ENCODE measurements around the gene PLIN4. TPM values are rescaled to one million over a fixed set of nuclear protein-coding genes. Genes with fewer than 3 reads are reported as not detected.

Gene PLIN4
- total and polyA plus RNA-seq, 10 donors, result 0.27 to 10.2 (median 2.1) TPM

DNA sequence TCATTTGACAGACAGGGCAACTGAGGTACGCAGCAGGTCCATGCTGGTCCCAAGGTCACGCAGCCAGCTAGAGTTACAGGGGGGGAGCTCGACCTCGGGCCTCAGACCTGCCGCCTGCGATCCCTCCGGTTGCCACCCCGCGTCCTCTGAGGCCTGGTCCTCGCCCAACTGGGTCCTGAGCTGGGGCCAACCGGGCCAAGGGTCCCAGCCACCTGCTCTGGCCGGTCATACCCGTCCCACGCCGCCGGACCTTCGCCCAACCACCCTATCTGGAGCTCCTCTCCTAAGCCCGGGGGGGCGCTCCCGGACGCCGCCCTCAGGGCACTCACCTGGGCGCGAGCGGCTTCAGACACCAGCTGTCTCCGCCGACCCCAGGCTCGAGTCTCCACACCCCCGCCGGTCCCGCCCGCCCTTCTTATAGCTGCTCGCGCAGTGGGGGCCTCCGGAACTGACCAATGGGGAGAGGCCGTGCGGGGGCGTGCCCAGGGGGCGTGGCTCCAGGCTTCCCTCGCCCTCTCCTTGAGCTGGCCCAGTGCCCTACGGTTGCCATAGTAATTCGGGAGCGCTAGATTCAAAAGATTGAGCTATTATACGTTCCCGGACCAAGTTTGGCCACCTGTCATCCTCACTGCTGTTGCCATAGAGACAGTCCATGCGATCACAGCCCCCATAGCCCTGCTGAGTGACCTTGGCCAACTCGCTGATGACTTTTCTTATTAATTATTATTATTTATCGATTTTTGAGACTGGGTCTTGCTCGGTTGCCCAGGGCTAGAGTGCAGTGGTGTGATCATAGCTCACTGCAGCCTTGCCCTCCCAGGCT is 16.8 kb upstream of the PLIN4 start, which contains the start of gene PLIN5:
Gene PLIN5, minus strand, starts transcription at position 389 of the 823 bp plus-strand sequence. CDS start 1,150 bp downstream, outside the sequence.
- peaks cover 0 to 8% (median 0%) of the 10 kb centered on the region in 6 donors for H3K36me3 ChIP-seq
- H3K27ac ChIP-seq, result peak within 1 kb of the TSS in 3 of 8 donors; percentile 39 to 95 (median 49)
- peak; percentile 87 for DNase-seq
- peaks cover 0 to 56% (median 7%) of the 10 kb centered on the region in 7 donors for H3K27me3 ChIP-seq (replicated peaks in 1 of 7)
- TF ChIP-seq, protein P1, sequence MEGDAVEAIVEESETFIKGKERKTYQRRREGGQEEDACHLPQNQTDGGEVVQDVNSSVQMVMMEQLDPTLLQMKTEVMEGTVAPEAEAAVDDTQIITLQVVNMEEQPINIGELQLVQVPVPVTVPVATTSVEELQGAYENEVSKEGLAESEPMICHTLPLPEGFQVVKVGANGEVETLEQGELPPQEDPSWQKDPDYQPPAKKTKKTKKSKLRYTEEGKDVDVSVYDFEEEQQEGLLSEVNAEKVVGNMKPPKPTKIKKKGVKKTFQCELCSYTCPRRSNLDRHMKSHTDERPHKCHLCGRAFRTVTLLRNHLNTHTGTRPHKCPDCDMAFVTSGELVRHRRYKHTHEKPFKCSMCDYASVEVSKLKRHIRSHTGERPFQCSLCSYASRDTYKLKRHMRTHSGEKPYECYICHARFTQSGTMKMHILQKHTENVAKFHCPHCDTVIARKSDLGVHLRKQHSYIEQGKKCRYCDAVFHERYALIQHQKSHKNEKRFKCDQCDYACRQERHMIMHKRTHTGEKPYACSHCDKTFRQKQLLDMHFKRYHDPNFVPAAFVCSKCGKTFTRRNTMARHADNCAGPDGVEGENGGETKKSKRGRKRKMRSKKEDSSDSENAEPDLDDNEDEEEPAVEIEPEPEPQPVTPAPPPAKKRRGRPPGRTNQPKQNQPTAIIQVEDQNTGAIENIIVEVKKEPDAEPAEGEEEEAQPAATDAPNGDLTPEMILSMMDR (IDR thresholded peaks at IDR 0.05 in 8 of 11, conservative IDR thresholded peaks at IDR 0.05 in 3 of 11), result no peak
- TF ChIP-seq POLR2AphosphoS5 (IDR thresholded peaks at IDR 0.05), result peak in 2 of 3 donors; percentile 29 to 74
- no peak for TF ChIP-seq POLR2A (IDR thresholded peaks at IDR 0.05)
- WGBS, 5 donors, result 15 to 36% (median 21%) methylated on average over 24 to 49 of the region's 49 CpGs
- H3K9me3 ChIP-seq, result no peaks in the 10 kb centered on the region
- peak within 1 kb of the TSS in 4 of 8 donors; percentile 7 to 36 (median 15) for H3K4me3 ChIP-seq
- peaks cover 7 to 63% (median 39%) of the 10 kb centered on the region in 6 donors for H3K4me1 ChIP-seq
- intact Hi-C loops (cut with DNase I; ENCODE audit: low total_unique reads), result no loop called here

DNA sequence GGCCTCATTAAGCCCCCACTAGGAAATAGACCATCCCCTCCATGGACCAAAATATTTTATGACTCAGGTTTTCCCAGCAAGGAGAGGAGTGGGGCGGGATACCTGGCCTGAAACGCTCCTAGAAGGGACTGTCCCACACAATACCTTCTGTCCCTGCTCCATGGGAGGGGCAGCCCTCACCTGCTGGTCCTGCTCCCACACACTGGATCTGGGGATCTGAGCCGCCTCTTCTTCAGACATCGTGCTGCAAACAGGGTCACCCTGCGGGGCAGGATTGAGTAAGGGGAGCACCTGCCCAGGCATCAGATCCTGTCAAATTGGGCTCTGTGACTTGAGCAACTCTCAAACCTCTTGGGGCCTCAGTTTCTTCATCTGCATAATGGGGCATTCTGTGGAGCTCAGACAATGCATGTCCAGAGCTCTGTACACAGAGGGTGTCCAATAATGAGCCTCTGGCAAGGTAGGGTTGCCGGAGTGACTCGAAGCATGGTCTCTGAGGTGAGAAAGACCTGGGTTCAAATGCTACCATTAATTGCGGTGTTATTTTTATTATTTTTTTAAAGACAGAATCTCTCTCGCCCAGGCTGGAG is 15.6 kb upstream of the PLIN4 start:
- Histone ChIP-seq H3K36me3 (peaks cover 0 to 8% (median 0%) of the 10 kb centered on the region in 6 donors), H3K27ac (no peak overlapping the region), H3K27me3 (replicated peaks in 1 of 7) (peaks cover 0 to 46% (median 7%) of the 10 kb centered on the region in 7 donors), H3K4me3 (no peak overlapping the region), H3K9me3 (no peaks in the 10 kb centered on the region), H3K4me1 (peaks cover 7 to 56% (median 31%) of the 10 kb centered on the region in 6 donors)
- TF ChIP-seq POLR2AphosphoS5 (IDR thresholded peaks at IDR 0.05), result no peak
- TF ChIP-seq, protein P1 (IDR thresholded peaks at IDR 0.05 in 8 of 11, conservative IDR thresholded peaks at IDR 0.05 in 3 of 11), result no peak
- no peak for TF ChIP-seq POLR2A (IDR thresholded peaks at IDR 0.05)
- intact Hi-C loops (cut with DNase I; ENCODE audit: low total_unique reads), result no loop called here
- no peak for DNase-seq
- WGBS, 5 donors, result 83 to 87% (median 87%) methylated on average over 9 of the region's 9 CpGs

DNA sequence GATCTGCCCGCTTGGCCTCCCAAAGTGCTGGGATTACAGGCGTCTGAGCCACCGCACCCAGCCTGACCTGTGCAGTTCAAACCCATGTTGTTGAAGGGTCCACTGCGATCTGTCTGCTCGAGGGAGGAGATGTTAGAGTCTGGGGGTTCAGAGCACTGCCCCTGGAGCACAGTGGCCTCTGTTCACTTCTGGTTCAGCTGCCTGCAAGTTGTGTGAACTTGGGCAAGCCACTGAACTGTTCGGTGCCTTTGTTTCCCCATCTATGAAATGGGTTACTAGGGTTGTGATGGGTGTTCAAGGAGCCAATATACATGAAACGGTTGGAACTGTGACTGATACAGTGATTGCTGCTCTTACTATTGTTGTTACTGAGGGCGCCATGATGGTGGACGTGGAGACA is 15.0 kb upstream of the PLIN4 start:
- 79 to 87% (median 84%) methylated on average over 6 to 9 of the region's 9 CpGs for WGBS, 5 donors
- Histone ChIP-seq H3K27ac (no peak overlapping the region), H3K36me3 (peaks cover 0 to 7% (median 0%) of the 10 kb centered on the region in 6 donors), H3K4me3 (no peak overlapping the region), H3K4me1 (peaks cover 7 to 53% (median 25%) of the 10 kb centered on the region in 6 donors), H3K27me3 (replicated peaks in 1 of 7) (peaks cover 0 to 40% (median 7%) of the 10 kb centered on the region in 7 donors), H3K9me3 (no peaks in the 10 kb centered on the region)
- DNase-seq, result no peak
- TF ChIP-seq, protein P1 (IDR thresholded peaks at IDR 0.05 in 8 of 11, conservative IDR thresholded peaks at IDR 0.05 in 3 of 11), result no peak
- TF ChIP-seq POLR2AphosphoS5 (IDR thresholded peaks at IDR 0.05), result no peak
- no peak for TF ChIP-seq POLR2A (IDR thresholded peaks at IDR 0.05)
- intact Hi-C loops (cut with DNase I; ENCODE audit: low total_unique reads), result no loop called here
